GM19238 (cell line): Measurements from ENCODE around the gene HSFX4.
"Not testable (repeated sequence)": the region's sequence is repeated elsewhere in the genome, so short reads cannot be mapped to it uniquely, and the experiment has no call there.

Experiments used
- DNase-seq: peaks from one replicate; pipeline ENCODE4 v3.0.0; 2011; ENCODE audit warnings: low spot score; ENCODE audit not compliant: insufficient read length

Gene HSFX4, protein sequence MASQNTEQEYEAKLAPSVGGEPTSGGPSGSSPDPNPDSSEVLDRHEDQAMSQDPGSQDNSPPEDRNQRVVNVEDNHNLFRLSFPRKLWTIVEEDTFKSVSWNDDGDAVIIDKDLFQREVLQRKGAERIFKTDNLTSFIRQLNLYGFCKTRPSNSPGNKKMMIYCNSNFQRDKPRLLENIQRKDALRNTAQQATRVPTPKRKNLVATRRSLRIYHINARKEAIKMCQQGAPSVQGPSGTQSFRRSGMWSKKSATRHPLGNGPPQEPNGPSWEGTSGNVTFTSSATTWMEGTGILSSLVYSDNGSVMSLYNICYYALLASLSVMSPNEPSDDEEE

DNA sequence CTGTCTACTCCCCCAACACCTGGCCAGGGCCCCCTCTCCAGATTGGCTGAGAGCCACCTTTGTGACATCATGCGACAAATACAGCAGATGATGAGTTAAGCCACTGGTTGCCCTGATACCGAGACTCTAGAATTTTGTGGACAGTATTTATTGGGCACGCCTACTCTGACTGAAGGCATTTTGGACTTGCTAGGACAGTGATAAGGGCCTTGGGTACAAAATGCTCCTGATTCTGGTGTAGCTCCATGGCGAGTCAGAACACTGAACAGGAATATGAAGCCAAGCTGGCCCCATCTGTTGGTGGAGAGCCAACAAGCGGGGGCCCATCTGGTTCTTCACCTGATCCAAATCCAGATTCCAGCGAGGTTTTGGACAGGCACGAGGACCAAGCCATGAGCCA, at the start of gene HSFX4:
Gene HSFX4, plus strand, starts transcription at position 174 of the 400 bp plus-strand sequence. Its CDS starts 72 bp downstream, at position 246.
- not testable (repeated sequence) for DNase-seq

DNA sequence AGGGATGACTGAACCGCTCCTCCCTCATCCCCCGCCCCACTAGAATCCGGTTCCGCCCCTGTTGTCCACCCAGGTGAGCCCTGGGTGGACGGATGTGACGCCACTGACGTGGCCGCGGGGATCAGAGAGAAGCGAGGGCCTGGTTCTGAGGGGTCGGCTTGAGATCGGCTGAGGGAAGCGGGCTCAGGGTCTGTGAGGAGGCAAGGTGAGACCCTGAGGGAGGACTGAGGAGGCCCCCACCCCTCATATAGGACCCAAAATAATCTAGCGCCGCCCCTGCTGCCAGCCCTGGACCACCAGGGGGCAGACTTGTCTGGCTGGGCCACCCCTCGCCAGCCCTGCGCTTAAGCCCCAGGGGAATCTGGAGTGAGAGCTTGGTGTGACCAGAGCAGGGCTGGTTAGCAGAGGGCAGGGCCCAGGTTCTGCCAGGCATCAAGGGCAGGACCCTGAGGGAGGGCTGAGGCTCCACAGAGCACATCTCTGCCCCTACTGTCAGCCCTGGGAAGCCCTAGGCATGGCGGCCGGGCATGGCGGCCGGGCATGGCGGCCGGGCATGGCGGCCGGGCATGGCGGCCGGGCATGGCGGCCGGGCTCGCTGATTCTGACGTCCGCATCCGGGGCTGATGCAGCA, 48.2 kb upstream of the HSFX4 start, which contains the start of gene MAGEA8:
Gene MAGEA8, plus strand, starts transcription at position 103 of the 631 bp plus-strand sequence. CDS start 3,090 bp downstream, outside the sequence.
- no peak for DNase-seq

DNA sequence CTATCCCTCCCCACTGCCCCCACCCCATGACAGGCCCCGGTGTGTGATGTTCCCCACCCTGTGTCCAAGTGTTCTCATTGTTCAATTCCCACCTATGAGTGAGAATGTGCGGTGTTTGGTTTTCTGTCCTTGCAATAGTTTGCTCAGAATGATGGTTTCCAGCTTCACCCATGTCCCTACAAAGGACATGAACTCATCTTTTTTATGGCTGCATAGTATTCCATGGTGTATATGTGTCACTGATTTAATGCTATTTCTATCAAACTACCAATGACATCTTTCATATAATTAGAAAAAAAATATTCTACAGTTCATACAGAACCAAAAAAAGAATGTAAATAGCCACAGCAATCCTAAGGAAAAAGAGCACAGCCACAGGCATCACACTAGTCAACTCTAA, 38.5 kb upstream of the HSFX4 start:
- DNase-seq: not testable (repeated sequence)

- no peak for DNase-seq
Observed at GRCh38 chrX:149898554-149898953, 30.8 kb upstream of the HSFX4 start.

- no peak for DNase-seq
Observed at GRCh38 chrX:149903889-149904748, 25.3 kb upstream of the HSFX4 start.

DNA sequence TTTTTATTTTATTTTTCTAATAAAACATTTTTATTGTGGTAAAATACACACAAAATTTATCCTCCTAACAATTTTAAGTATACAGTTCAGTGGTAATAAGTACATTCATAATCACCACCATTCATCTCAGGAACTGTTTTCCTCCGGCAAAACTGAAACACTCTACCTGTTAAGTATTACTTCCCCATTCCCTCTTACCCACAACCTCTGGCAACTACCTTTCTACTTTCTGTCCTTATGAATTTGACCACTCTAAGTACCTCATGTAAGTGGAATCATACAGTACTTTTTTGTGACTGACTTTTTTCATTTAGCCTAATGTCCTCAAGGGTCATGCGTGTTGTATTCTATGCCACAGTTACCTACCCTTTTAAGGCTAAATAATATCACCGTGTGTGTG, 21.1 kb upstream of the HSFX4 start:
- DNase-seq: no peak

- no peak for DNase-seq
Observed at GRCh38 chrX:149908727-149909126, 20.6 kb upstream of the HSFX4 start.

DNA sequence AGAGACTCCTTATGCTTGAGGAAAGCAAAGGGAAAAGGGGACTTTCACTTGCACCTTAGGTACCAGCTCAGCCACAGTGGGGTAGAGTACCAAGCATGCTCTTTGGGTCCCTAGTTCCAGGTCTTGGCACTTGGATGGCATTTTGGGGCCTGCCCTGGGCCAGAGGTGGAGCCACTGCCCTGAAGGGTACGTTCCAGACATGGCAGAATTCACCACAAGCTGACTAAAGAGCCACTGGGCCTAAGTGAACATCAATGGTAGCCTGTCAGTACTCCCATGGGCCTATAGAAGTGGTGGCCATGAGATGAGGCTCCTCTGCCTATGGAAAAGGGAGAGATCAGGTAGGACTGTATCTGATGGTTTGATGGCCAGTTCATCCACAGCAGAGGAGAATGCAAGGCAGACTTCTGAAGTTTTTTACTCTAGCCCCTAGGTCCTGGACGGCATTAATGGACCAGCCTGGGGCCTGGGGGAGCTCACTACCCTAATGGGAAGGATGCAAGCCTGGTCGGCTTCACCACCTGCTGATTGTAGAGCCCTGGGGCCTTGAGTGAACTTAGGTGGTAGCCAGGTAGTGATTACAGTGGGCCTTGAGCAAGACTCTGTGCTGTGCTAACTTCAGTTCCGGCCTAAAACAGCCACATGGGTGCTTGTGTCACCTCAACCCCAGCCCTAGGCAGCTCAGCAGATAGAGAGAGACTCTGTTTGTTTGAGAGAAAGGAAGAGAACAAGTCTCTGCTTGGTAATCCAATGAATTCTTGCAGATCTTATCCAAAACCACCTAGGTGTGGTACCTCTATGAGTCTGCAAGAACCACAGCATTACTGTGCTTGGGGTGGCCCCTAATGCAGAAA, 19.8 kb upstream of the HSFX4 start:
- no peak for DNase-seq

GRCh38 chrX:149910178-149910695, 19.1 kb upstream of the HSFX4 start:
- DNase-seq: no peak

- no peak for DNase-seq
Observed at GRCh38 chrX:149916745-149917392, 12.5 kb upstream of the HSFX4 start.

DNA sequence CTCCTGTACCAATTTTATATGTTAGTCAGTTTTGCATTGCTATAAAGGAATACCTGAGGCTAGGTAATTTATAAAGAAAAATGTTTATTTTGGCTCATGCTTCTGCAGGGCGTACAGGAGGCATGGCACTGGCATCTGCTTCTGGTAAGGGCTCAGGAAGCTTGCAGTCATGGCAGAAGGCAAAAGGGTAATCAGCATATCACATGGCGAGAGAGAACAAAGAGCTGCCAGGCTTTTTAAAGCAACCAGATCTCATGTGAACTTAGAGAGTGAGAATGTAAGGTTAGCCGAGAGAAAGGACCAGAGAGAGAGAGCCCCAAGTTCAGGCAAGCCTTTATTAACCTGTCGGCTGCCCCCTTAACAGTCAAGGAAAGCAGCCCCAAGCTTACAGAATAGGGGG, 5.5 kb upstream of the HSFX4 start:
- not testable (repeated sequence) for DNase-seq

DNA sequence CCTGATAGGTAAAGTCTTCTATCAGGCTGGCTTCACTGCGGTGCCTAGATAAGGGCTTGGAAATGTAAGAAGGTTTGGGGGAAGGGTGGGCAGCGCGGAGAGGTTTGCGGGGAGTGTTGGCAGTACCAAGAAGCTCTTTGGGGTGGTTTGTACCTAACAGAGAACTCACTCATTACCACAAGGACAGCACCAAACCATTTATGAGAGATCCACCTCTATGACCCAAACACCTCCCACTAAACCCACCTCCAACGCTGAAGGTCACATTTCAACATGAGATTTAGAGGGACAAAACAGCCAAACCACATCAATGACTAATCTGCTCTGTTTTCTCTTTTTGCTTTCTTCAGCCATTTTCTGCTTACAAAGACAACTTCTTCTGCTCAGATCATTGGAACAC, 4.9 kb upstream of the HSFX4 start:
- not testable (repeated sequence) for DNase-seq

DNA sequence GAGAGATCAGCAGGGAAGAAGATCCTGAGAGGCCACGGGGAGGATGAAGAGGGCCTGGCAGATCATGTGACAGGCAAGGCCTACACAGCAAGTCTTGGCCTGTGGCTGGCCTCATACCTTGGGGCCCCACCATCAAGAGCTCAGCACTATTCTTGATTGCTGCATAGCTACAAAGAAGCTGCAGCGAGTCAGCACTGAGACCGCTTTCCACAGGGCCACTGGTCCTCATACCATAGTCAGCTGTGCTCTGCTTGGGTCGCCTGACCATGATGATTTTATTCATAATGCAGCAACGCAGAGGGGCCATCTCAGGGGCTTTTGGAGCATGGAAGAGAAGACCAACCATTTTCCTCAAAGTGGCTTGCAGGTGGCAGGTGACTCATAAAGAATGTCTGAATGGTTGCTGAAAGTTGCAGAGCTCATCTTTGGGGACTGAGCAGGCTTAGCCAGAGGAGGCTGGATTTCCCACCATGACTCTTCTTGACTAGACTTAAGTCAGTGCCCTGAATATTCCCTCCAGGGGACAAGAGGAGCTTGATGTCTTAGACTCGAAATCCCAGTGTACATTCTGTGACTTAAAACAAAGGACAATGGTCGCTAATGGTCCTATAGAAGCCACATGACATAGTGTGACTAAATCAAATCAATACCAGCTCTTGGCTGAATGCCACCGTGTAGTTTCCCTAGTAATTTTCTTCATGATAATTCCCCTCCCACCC, 2.0 kb upstream of the HSFX4 start:
- DNase-seq: not testable (repeated sequence)

- not testable (repeated sequence) for DNase-seq
Observed at GRCh38 chrX:149927964-149928258, 1.5 kb upstream of the HSFX4 start.

- DNase-seq: not testable (repeated sequence)
Observed at GRCh38 chrX:149928635-149929034, 738 bp upstream of the HSFX4 start.

GRCh38 chrX:149931355-149931754, 2.0 kb downstream of the HSFX4 start:
- DNase-seq: not testable (repeated sequence)

DNA sequence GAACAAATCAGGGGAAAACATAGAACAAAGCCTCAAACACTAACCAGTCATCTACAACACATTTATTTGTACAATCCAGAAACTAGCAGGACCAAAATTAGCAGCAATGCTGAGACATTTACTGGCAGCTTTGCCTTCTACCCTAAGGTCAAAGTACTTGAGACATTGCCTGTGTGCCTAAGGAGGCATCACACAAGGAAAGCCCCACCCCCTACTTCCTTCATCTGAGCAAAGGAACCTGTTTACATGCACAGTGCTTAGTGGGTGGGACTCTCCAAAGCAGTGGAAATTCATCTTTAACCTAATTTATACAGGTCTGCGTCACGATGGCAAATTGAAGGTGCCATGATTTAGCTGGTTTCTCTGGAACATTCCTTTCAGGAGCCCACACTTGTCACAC, 2.8 kb downstream of the HSFX4 start:
- not testable (repeated sequence) for DNase-seq

- not testable (repeated sequence) for DNase-seq
Observed at GRCh38 chrX:149932970-149933369, 3.6 kb downstream of the HSFX4 start.

DNA sequence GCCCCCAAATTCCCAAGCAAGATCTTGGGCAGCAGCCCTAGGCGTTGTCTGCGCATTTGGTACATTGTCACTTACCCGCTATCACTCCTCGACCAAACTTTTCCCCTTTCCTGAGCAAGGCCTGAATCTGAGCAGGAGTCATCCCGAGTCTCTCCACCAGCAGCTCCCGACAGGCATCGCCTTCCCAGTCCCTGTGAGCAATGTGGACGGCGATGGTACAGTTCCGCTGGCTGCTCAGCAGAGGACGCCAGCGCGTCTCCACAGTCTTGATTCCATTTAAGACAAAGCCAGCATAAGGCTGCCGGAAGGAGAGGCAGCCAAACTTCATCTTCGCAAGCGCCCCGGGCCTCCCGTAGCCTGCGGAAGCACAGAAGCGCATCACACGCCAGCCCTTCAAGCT, 4.2 kb downstream of the HSFX4 start:
- DNase-seq: not testable (repeated sequence)

GRCh38 chrX:149937328-149937727, 8.0 kb downstream of the HSFX4 start:
- not testable (repeated sequence) for DNase-seq
